HepG2 (cell line): ENCODE measurements around the gene AQP10.

Source experiments
- MTA3 ChIP-seq: sonication (generic); formaldehyde crosslinking; IDR thresholded peaks from 2 replicates; pipeline ENCODE4 v1.4.0; 2020; ENCODE audit warnings: missing genetic modification reagents
- ZBTB33 ChIP-seq: sonication (generic); formaldehyde crosslinking; IDR thresholded peaks from 2 replicates; pipeline ENCODE4 v1.4.0; 2020; ENCODE audit warnings: missing genetic modification reagents
- ZNF775 ChIP-seq: sonication (generic); formaldehyde crosslinking; IDR thresholded peaks from 2 replicates; pipeline ENCODE4 v1.4.0; 2020; ENCODE audit warnings: missing genetic modification reagents, mild to moderate bottlenecking, moderate library complexity, borderline replicate concordance

GRCh38 chr1:154329551-154330131 lies 8.7 kb downstream of the AQP10 start:
- TF ChIP-seq ZNF775 (CRISPR knock-in tag) = no peak
- no peak for TF ChIP-seq ZBTB33 (CRISPR knock-in tag)
- TF ChIP-seq MTA3 (CRISPR knock-in tag) = no peak
